HG03064 (cell line): Measurements from ENCODE around the gene BRAT1.

Source experiments
- ATAC-seq: cut with Tn5 transposase; IDR thresholded peaks from one replicate; pipeline ENCODE4 v1.9.1; 2021; ENCODE audit warnings: low read depth; ENCODE audit not compliant: unreplicated experiment

The BRAT1 gene

DNA sequence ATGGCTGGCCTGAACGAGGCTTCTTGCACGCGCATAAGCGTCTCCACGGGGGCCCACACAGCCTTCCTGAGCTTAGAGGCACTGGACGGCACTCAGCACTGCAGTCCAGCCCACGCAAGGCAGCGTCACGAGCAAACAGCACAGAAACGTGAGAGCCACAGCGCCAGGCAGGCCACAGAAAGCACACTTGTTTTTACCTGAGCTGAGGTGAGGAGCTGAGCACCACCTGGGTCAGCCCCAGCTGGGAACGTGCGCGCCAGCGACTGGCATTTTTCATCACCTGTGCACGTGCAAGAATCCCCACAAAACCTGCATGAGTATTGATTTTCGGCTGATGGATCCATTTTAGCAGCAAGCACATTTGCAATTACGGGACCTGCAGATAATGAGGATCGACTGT is 30.1 kb upstream of the BRAT1 start:
- ATAC-seq = no peak

- no peak for ATAC-seq
These were observed 28.7 kb upstream of the BRAT1 start for GRCh38 chr7:2583798-2584580.

- ATAC-seq = no peak
These were observed 26.8 kb upstream of the BRAT1 start for GRCh38 chr7:2582006-2582735.

DNA sequence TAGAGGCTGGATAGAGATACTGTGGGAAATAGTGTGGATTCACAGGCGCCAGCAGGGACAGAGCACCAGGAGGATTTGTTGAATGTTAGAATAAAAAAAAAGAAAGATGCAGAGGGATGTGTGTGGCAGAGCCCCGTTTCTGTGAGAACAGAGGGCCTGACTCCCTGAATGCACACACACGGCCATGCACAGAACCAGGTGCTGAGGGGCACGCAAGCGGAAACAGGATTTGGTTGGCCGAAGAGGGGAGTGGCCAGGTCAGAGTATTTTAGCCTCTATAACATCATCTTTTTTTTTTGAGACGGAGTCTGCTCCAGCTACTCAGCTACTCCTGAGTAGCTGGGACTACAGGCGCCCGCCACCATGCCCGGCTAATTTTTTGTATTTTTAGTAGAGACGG is 25.3 kb upstream of the BRAT1 start:
- ATAC-seq = no peak

- no peak for ATAC-seq
These were observed 22.8 kb upstream of the BRAT1 start for GRCh38 chr7:2577914-2578680.

DNA sequence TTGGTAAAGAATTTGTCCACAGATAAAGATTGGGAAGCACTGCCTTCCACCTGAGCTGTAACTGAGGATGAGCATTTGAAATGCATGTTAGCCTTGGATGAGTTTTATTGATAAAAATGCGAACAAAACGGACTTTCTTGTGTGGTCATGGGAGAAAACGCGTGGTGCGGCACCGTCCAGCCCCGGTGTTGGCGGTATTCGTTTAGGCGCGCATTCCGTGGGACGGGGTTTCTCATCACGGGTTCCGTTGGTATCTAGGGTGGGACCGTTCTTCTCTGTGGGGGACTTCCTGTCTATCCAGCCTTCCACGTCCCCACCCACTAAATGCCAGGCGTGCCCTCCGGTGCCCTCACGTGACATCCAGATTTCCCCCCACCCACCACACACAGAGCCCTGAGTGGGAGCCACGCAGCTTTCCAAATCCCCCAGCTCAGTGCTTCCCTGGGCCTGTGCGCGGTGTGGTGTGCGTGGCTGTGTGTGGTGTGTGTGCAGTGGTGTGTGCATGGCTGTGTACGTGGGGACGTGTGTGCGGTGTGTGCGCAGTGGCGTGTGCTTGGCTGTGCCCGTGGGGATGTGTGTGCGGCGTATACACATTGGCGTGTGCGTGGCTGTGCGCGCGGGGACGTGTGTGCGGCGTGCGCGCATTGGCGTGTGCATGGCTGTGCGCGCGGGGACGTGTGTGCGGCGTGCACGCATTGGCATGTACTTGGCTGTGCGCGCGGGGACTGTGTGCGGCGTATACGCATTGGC is 21.6 kb upstream of the BRAT1 start:
- ATAC-seq = no peak

DNA sequence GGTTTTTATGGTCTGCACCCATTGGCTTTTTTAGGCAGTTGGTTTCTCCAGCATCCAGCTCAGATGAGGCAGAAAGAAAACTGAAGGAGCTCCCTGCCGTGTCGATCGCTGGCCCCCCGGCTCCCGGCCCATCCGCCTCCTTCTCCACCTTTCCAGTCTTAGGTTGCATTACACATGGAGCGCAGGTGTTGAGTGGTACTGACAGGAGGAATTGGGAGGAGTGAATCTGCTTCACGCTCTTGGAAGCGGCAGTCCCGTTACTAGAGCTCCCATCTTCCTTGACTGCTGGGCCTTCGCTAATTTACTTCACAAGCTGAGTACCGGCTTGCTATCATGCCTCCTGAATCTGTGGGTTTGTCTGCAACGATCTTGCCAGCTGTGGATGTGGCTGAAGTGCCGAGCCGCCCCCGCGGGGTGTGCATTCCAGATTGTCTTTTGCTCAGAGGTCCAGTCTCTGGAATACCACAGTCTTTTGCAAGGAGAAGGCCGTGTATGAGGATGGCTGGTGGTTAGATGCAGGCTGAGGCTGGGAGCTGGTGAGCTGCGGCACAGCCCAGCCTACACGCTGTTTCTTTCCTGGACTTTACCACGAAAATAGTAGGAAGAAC is 20.5 kb upstream of the BRAT1 start:
- no peak for ATAC-seq

DNA sequence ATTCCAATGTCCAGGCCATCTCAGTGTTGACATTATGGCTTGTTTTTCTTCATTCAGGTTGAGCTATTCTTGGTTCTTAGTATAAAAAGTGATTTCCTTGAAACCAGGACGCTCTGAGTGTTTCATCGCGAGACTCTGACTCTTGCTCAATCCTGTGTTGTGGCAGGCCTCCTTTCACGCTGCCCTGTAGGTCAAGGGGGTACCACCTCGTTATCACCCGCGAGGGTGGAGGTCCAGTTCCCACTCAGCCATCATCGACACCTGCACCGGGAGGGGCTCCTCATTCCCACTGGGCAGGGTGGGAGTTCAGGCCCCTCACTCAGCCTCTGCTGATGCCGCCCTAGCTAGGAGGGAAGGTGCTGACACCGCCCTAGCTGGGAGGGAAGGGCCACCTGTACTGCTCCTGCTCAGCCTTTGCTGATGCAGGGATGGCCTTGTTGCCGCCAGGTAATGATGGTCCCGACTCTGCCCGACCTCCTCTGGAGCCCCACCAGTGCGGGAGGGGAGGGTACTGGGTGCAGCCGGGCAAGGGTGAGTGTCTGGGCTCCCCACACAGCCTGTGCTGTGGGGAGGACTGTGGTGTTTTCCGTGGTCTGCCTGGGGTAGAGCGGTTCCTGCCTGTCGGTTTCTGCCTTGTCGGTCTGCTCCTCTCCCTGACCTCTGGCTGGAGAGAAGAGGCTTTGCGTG is 19.9 kb upstream of the BRAT1 start:
- ATAC-seq = no peak

DNA sequence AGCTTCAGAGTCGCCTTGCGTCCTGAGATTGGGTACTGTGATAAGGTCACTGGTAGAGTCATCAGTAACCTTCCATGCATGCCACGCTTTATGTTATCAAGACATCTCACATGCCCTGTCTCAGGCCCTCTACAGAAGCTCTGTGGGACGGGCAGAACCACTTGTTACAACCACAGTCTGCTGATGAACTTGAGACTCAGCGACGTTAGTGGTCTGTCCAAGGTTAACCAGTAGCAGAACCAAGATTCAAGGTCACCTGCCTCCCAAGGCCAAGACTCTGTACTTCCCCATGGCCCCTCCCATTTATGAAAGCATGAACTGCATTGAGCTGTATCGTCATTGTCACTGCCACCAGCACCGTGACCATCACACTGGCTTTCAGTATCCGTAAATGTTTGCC is 18.4 kb upstream of the BRAT1 start:
- ATAC-seq = no peak

DNA sequence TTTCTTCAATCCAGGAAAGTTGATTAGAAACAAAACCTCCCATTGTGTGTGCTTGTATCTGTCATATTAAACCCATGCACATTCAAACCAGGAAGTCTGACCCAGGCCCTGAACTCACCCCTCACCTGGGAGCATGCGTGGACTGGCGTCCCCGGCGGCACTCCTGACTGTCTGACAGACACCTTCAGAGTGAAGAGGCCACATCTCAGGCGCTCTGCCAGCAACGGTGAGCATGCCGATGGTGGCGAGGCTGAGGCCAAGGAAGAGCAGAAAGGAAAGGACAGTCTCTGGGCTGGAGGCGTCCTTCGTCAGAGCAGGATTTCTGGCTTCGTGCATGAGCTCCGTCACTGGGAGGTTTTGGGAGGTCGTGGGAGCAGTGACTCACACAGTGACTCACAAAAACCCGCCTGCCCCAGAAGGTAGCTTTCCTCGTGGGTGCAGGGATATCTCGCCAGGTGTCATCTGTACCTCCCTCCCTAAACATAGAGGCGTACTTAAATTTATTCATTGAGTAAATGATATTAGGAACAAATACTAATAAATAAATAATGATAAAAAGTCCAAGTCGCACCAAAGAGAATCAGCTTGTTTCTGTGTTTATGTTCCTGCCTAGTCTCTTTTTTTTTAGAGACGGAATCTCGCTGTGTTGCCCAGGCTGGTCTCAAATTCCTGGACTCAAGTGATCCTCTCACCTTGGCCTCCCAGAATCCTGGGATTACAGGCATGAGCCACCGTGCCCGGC is 16.9 kb upstream of the BRAT1 start:
- ATAC-seq = no peak

DNA sequence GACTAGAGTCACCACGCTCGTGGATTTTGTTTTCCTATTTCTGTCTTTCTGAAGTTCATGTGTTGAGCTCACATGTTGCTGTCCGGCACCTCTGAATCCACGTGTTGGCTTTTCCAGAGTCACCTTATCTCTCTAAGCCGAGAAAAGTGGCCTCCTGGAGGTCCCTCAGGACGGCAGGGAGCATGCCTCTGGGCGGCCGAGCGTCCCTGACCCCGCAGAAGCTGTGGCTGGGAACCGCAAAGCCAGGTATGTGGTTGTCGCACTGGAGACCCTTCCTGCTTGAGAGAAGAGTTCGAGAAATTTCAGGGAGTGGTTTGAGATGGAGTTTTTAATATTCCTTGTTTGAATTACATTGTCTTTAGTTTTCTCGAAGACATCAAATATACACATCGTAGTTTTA is 16.1 kb upstream of the BRAT1 start:
- ATAC-seq = no peak

- ATAC-seq = no peak
These were observed 14.7 kb upstream of the BRAT1 start for GRCh38 chr7:2570021-2570420.

GRCh38 chr7:2569421-2569820 is 14.1 kb upstream of the BRAT1 start:
- ATAC-seq = no peak

DNA sequence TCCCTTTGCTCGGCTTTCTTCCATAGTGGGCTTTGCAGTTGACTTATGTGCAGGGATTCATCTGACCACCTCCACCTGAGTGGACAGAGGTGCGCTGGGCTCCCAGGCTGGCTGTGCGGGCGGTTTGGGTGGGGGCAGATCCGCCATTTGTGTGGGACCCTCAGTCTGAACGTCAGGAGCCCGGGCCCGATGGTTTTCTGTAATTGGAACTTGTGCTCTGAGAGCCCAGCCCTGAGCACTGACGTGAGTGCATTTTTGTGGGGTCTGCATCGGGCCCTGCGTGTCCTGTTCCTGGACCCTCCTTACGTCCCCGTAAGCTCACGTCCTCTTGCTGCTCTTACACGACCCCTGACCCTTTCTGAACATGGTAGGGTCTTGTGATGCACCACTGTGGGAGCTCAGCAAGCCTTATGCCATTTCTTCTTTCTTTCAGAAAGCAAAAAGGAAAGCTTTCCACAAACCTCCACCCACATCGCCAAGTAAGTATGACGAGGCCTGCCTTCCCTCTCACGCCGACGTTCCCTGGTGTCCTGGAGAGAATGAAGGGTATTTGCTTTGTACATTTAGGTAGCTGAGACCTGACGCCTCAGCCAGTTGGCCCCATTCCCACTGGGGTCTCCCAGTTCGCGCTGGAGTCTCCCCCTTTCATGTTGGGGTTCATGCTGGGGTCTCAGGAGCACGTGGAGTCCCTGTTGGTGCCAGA is 13.3 kb upstream of the BRAT1 start:
- no peak for ATAC-seq

- no peak for ATAC-seq
These were observed 12.5 kb upstream of the BRAT1 start for GRCh38 chr7:2567679-2568278.

GRCh38 chr7:2566890-2567678 is 11.8 kb upstream of the BRAT1 start:
- peak; percentile 92 for ATAC-seq

GRCh38 chr7:2566348-2566889 is 11.1 kb upstream of the BRAT1 start:
- no peak for ATAC-seq
